DMS53 (cell line): ENCODE results near the gene TMEM72.

Source experiments
- DNase-seq: peaks from one replicate; lab custom pipeline; 2025; lab: John Stamatoyannopoulos, UW

TMEM72 gene

GRCh38 chr10:44955413-44956070 lies 44.4 kb downstream of the TMEM72 start:
- DNase-seq = no peak

- DNase-seq = no peak
Measured at GRCh38 chr10:44956226-44956625, 45.1 kb downstream of the TMEM72 start.

- no peak for DNase-seq
Measured at GRCh38 chr10:44956717-44957706, 45.9 kb downstream of the TMEM72 start.

GRCh38 chr10:44958196-44958897 lies 47.2 kb downstream of the TMEM72 start:
- DNase-seq = peak; percentile 15

DNA sequence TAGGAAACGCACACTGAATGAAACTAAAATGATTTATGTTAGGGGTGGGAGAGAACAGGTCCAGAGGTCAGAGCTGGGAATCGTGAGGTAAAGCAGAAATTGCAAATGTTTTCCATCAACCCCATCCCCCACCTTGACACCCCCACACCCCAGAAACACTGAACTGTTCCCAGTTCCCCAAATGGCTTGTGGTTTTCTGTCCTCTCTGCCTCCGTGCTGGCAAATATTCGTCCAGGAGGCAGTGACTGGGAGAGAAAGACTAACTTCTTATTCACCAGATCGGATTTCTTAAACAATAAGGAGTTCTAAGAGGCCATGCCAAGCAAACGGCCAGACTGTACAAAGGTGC lies 47.7 kb downstream of the TMEM72 start:
- no peak for DNase-seq

GRCh38 chr10:44959247-44960087 lies 48.3 kb downstream of the TMEM72 start, which contains the start of gene RASSF4:
TSS of gene RASSF4 (plus strand) at chr10:44959802. CDS start at chr10:44970203, 10,401 bp downstream.
- peak; percentile 94 for DNase-seq

- no peak for DNase-seq
Measured at GRCh38 chr10:44960088-44960460, 48.9 kb downstream of the TMEM72 start.

- no peak for DNase-seq
Measured at GRCh38 chr10:44960482-44961229, 49.5 kb downstream of the TMEM72 start.

DNA sequence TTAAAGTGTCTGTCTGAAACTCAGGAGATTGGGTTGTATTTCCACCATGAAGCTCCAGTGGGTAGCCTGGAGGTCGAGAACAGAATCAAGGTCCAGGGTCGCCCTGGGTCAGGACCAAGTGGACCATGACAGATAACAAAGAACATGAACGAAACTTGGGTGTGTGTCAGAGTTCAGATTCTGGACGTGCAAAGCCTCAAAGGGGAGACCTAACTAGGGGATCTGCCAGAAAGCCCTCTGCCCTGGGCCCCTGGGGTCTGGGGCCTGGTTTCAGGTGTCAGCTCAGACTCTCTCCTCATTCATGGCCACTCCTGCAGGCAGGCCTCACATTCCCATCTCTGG lies 50.1 kb downstream of the TMEM72 start:
- no peak for DNase-seq

GRCh38 chr10:44961931-44962750 lies 51.0 kb downstream of the TMEM72 start:
- DNase-seq = no peak

GRCh38 chr10:44962870-44963738 lies 52.0 kb downstream of the TMEM72 start:
- DNase-seq = peak; percentile 82

DNA sequence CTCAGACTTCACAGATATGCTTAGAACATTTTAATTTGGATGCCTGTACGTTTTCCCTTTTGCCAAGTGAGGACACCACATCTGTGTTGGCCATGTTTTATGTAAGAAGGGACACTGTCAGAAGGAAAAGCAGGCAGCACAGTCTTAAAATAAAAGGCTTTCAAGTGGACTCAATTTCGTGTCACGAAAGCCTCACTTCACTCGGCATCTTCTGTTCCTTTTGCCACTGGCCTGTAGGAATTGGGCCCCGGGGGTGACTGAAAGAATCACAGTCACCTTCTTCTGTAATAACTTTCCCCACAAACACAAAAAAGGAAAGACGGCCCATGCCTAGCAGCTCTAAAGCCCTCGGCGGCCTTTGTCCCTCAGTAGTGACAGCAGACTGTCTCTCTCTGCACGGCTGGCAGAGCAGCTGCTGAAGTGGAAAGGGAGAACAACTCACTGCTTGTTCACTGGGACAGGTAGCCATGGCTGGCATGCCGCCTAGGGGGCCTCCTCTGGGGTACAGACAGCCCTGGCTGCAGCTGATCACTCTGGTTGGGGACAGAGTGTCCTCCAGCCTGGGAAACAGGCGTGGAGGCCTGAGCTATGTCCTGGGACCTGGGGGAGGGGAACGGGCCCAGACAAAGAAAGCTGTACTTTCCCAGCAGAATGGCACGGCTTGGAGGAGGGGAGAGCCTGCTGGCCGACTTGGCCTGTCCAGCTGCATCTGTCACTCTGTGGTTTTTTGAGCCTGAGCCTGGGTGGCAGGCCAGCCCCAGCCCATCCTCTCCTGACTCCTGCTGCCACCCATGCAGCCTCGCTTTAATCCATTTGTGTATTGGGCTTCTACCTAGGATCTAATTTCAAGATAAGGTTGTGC lies 52.9 kb downstream of the TMEM72 start:
- peak; percentile 78 for DNase-seq

DNA sequence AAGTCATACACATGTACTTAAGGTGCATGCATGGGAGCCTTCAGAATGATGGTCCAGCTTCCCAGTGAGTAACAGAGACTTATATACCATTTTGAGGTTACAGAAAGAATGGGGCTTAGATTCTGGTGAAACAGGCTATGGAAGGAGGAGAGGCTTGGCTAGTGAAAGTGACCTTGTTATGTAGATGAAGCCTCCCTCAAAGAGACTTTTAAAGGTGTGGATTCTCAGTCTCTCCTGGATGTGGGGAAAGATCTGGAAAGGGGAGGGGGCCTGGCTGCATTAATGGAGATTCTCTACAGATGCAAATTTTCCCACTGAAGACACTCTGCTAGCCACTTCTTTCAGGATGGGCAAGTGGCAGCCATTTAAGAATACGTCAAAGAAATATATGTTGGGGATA lies 54.0 kb downstream of the TMEM72 start:
- DNase-seq = no peak

- no peak for DNase-seq
Measured at GRCh38 chr10:44965651-44966097, 54.5 kb downstream of the TMEM72 start.

GRCh38 chr10:44966129-44966815 lies 55.1 kb downstream of the TMEM72 start:
- peak; percentile 15 for DNase-seq

GRCh38 chr10:44966816-44967509 lies 55.8 kb downstream of the TMEM72 start:
- peak; percentile 10 for DNase-seq

DNA sequence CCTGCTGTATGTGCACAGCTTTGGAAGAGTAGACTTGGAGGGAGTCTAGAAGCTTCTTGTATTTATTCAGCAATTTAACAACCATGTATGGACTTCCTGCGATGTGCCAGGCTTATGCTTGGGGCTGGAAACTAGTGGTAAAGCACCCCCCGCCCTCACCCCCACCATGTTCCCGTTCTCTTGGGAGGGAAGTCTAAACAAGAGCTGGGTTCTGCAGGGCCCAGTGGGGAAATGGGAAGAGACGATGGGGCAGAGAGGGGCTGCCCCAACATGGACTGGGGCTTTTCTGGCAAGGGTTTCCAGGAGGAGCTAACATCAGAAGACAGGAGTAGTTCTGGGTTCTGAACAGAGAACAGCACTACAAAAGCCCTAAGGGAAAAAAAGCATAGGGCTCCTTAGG lies 56.5 kb downstream of the TMEM72 start:
- no peak for DNase-seq
